HepG2 (cell line): ENCODE measurements around the gene ELOVL2. TPM values are rescaled to one million over a fixed set of nuclear protein-coding genes. Genes with fewer than 3 reads are reported as not detected.

Experiments used
- ATAC-seq: fragments of 200-7000 bp; cut with Tn5 transposase; 3 replicates; pipeline ENCODE4 v1.9.1; 2020; ENCODE audit warnings: mild to moderate bottlenecking, moderate library complexity
- BruUV-seq: library from RNA; stranded (reverse); fragments of 400-500 nt; replicated peaks from 2 replicates; lab custom pipeline; 2021; lab: Mats Ljungman, UMichigan
- CTCF ChIA-PET: fragments of 300-600 bp; formaldehyde crosslinking; extraction: SDS; loops from one replicate; lab custom pipeline; 2021; ENCODE audit warnings: low total read pairs, inconsistent platforms, low intra/inter-chr PET ratio; lab: Yijun Ruan, JAX
- POLR2A ChIA-PET: fragments of 350-600 bp; sonication (Branson Sonifier 250); formaldehyde crosslinking; loops from one replicate; lab custom pipeline; 2020; ENCODE audit warnings: antibody characterized with exemption, inconsistent platforms; lab: Yijun Ruan, JAX
- DNase-seq: peaks from one replicate; pipeline ENCODE4 v3.0.0-alpha.2; 2015; ENCODE audit warnings: low spot score
- FAIRE-seq: peaks from 3 replicates; lab custom pipeline; 2011; peaks lifted over from hg19 to GRCh38; lab: Jason Lieb, UNC
- H2AFZ ChIP-seq: one replicate; pipeline ENCODE4 v1.6.1; 2011; ENCODE audit warnings: low read length, inconsistent platforms
- H3K27ac ChIP-seq: fragments of 300-600 bp; 3 replicates; pipeline ENCODE4 v1.8.0; 2011; ENCODE audit warnings: mixed run types, mild to moderate bottlenecking, mixed read lengths, low read length, inconsistent platforms; ENCODE audit not compliant: insufficient read depth; ENCODE audit errors: extremely low read length
- H3K27me3 ChIP-seq, 2 experiments: fragments of 200-600 bp in 1 of 2; 2 replicates in 1 of 2; 3 replicates in 1 of 2; pipeline versions ENCODE4 v1.6.0 to v1.8.0; 2011; ENCODE audit warnings: low read length in 2 of 2, mild to moderate bottlenecking in 2 of 2, moderate library complexity in 2 of 2, inconsistent platforms in 1 of 2; ENCODE audit not compliant: insufficient read depth in 2 of 2, control insufficient read depth in 1 of 2
- H3K36me3 ChIP-seq, 2 experiments: fragments of 200-600 bp in 1 of 2; replicated peaks in 1 of 2; 2 replicates in 1 of 2; 3 replicates in 1 of 2; pipeline versions ENCODE4 v1.5.1 to v1.8.0; 2011; ENCODE audit warnings: low read length in 2 of 2, inconsistent platforms in 1 of 2; ENCODE audit not compliant: insufficient read depth in 2 of 2, control insufficient read depth in 1 of 2
- H3K4me1 ChIP-seq: 2 replicates; pipeline ENCODE4 v1.5.1; 2012; ENCODE audit warnings: low read length, inconsistent platforms; ENCODE audit not compliant: insufficient read depth
- H3K4me2 ChIP-seq: 2 replicates; pipeline ENCODE4 v1.6.0; 2011; ENCODE audit warnings: low read depth, low read length, inconsistent platforms
- H3K4me3 ChIP-seq, 3 experiments: fragments of 200-600 bp in 1 of 3; sonication (generic), shearing (Covaris generic) in 1 of 3; replicated peaks in 1 of 3; 2 replicates each; pipeline ENCODE4 v1.5.1; 2011 to 2016; ENCODE audit warnings: low read length in 3 of 3, inconsistent platforms in 2 of 3, low read depth in 2 of 3, mild to moderate bottlenecking in 2 of 3, control low read depth in 1 of 3, mixed read lengths in 1 of 3; ENCODE audit not compliant: insufficient read depth in 1 of 3
- H3K79me2 ChIP-seq: one replicate; pipeline ENCODE4 v1.6.1; 2011; ENCODE audit warnings: low read length, inconsistent platforms; ENCODE audit not compliant: insufficient read depth
- H3K9ac ChIP-seq: 2 replicates; pipeline ENCODE4 v1.6.0; 2011; ENCODE audit warnings: mild to moderate bottlenecking, low read depth, low read length, inconsistent platforms; ENCODE audit not compliant: insufficient read depth
- H3K9me3 ChIP-seq: 2 replicates; pipeline ENCODE4 v1.5.1; 2012; ENCODE audit warnings: mild to moderate bottlenecking, low read length
- H4K20me1 ChIP-seq: 2 replicates; pipeline ENCODE4 v1.6.0; 2011; ENCODE audit warnings: inconsistent platforms, mild to moderate bottlenecking, low read length, moderate library complexity; ENCODE audit not compliant: insufficient read depth
- CREM ChIP-seq, 2 experiments: sonication (generic) in 1 of 2; formaldehyde crosslinking in 1 of 2; IDR thresholded peaks; 2 replicates each; pipeline versions ENCODE4 v1.4.0 to v1.6.1; 2016 to 2020; ENCODE audit warnings: antibody characterized with exemption in 1 of 2, mild to moderate bottlenecking in 1 of 2, missing genetic modification reagents in 1 of 2
- EP300 ChIP-seq, 3 experiments: sonication (generic) in 1 of 3; formaldehyde crosslinking in 1 of 3; IDR thresholded peaks; 2 replicates each; pipeline versions ENCODE4 v1.5.1 to v1.6.1; 2011 to 2020; ENCODE audit warnings: low read depth in 2 of 3, low read length in 2 of 3, borderline replicate concordance in 1 of 3, improper control_type of control experiment in 1 of 3, mild to moderate bottlenecking in 1 of 3, missing genetic modification reagents in 1 of 3, moderate library complexity in 1 of 3
- GATAD2A ChIP-seq: IDR thresholded peaks from 2 replicates; pipeline ENCODE4 v1.6.1; 2016
- HCFC1 ChIP-seq: fragments of 150-350 bp; IDR thresholded peaks from 2 replicates; pipeline ENCODE4 v1.6.1; 2014; ENCODE audit warnings: low read depth, low read length
- MAFF ChIP-seq: IDR thresholded peaks from 2 replicates; pipeline ENCODE4 v1.6.1; 2011; ENCODE audit warnings: low read depth, low read length, improper control_type of control experiment
- MIXL1 ChIP-seq: IDR thresholded peaks from 2 replicates; pipeline ENCODE4 v1.6.1; 2016
- NCOA2 ChIP-seq: sonication (generic); formaldehyde crosslinking; IDR thresholded peaks from 2 replicates; pipeline ENCODE4 v1.8.0; 2022; ENCODE audit warnings: inconsistent platforms
- NONO ChIP-seq, 2 experiments: fragments of 450-650 bp in 1 of 2; sonication (generic) in 1 of 2; formaldehyde crosslinking in 1 of 2; IDR thresholded peaks in 1 of 2; conservative IDR thresholded peaks in 1 of 2; 2 replicates each; pipeline versions ENCODE4 v1.6.1 to v1.8.0; 2017 to 2022; ENCODE audit warnings: mild to moderate bottlenecking in 1 of 2, missing genetic modification reagents in 1 of 2, moderate library complexity in 1 of 2
- RXRB ChIP-seq: IDR thresholded peaks from 2 replicates; pipeline ENCODE4 v1.6.1; 2016; ENCODE audit warnings: borderline replicate concordance, missing genetic modification reagents, missing compliant biosample characterization
- TBX2 ChIP-seq: sonication (generic); formaldehyde crosslinking; IDR thresholded peaks from 2 replicates; pipeline ENCODE4 v1.5.0; 2020; ENCODE audit warnings: missing genetic modification reagents, mild to moderate bottlenecking, borderline replicate concordance
- TCF7 ChIP-seq: sonication (generic); IDR thresholded peaks from 2 replicates; pipeline ENCODE4 v1.6.1; 2016; ENCODE audit warnings: antibody characterized with exemption, low read depth
- ZNF224 ChIP-seq: sonication (generic); formaldehyde crosslinking; IDR thresholded peaks from 2 replicates; pipeline ENCODE4 v1.5.0; 2020; ENCODE audit warnings: mild to moderate bottlenecking, missing genetic modification reagents
- ZNF30 ChIP-seq: sonication (generic); formaldehyde crosslinking; IDR thresholded peaks from 2 replicates; pipeline ENCODE4 v1.5.0; 2020; ENCODE audit warnings: mild to moderate bottlenecking, missing genetic modification reagents
- ZNF616 ChIP-seq: sonication (generic); formaldehyde crosslinking; IDR thresholded peaks from 2 replicates; pipeline ENCODE4 v1.5.0; 2020; ENCODE audit warnings: low read depth, mild to moderate bottlenecking, missing genetic modification reagents
- ZNF792 ChIP-seq: IDR thresholded peaks from 2 replicates; pipeline ENCODE4 v1.6.1; 2016
- ZNF879 ChIP-seq: sonication (generic); formaldehyde crosslinking; IDR thresholded peaks from 2 replicates; pipeline ENCODE4 v1.8.1; 2023; ENCODE audit warnings: missing genetic modification reagents
- ZNF891 ChIP-seq: sonication (generic); formaldehyde crosslinking; IDR thresholded peaks from 2 replicates; pipeline ENCODE4 v1.5.0; 2020; ENCODE audit warnings: mild to moderate bottlenecking, missing genetic modification reagents
- WGBS: methylation state at CpG from one replicate; pipeline ENCODE4 v1.1.6; 2017; ENCODE audit warnings: low lambda C conversion rate; 5-methylcytosine and 5-hydroxymethylcytosine counted together
- in situ Hi-C: cut with HindIII; loops from 2 replicates; pipeline ENCODE4 v1.10.0; 2017; ENCODE audit warnings: low pct_unique_long_range_greater_than_20kb; ENCODE audit not compliant: extremely low pct_ligation_motif_present
- intact Hi-C: fragments of 100-400 bp; cut with micrococcal nuclease; formaldehyde crosslinking; loops from one replicate; pipeline ENCODE4 v1.10.0; 2022; ENCODE audit not compliant: unreplicated experiment
- polyA plus RNA-seq, 8 experiments: library from polyadenylated mRNA; depleted of rRNA in 3 of 8; stranded (reverse) in 7 of 8; unstranded in 1 of 8; fragments of >200 nt; fragmentation: Illumina TruSeq in 4 of 8; extraction: Trizol in 4 of 8; gene quantifications; 2 replicates each; pipeline versions ENCODE4 v1.2.1 to v1.2.3, GENCODE V29; 2011 to 2016; ENCODE audit warnings: low read depth in 4 of 8, missing spikeins in 1 of 8, mixed read lengths in 1 of 8; ENCODE audit not compliant: insufficient read depth in 1 of 8
- total RNA-seq, 5 experiments: library from RNA; depleted of rRNA; stranded (reverse); fragments of >200 nt; fragmentation: Illumina TruSeq; extraction: Trizol; gene quantifications; 2 replicates each; pipeline ENCODE4 v1.2.3, GENCODE V29; 2016; ENCODE audit warnings: low read depth in 1 of 5
- TF ChIP-seq, protein P1 (sequence below): IDR thresholded peaks from 2 replicates; pipeline ENCODE4 v1.6.1; 2012; ENCODE audit warnings: low read depth, low read length, improper control_type of control experiment
- TF ChIP-seq, protein P2 (sequence below): sonication (generic); formaldehyde crosslinking; IDR thresholded peaks from 2 replicates; pipeline ENCODE4 v1.4.0; 2020; ENCODE audit warnings: missing genetic modification reagents, borderline replicate concordance

Gene ELOVL2
- total and polyA plus RNA-seq, 2 of the 13 experiments (the other 11 are each of a cell fraction or from before 2014, with no cell fraction given) = 43.6 to 65.4 TPM

DNA sequence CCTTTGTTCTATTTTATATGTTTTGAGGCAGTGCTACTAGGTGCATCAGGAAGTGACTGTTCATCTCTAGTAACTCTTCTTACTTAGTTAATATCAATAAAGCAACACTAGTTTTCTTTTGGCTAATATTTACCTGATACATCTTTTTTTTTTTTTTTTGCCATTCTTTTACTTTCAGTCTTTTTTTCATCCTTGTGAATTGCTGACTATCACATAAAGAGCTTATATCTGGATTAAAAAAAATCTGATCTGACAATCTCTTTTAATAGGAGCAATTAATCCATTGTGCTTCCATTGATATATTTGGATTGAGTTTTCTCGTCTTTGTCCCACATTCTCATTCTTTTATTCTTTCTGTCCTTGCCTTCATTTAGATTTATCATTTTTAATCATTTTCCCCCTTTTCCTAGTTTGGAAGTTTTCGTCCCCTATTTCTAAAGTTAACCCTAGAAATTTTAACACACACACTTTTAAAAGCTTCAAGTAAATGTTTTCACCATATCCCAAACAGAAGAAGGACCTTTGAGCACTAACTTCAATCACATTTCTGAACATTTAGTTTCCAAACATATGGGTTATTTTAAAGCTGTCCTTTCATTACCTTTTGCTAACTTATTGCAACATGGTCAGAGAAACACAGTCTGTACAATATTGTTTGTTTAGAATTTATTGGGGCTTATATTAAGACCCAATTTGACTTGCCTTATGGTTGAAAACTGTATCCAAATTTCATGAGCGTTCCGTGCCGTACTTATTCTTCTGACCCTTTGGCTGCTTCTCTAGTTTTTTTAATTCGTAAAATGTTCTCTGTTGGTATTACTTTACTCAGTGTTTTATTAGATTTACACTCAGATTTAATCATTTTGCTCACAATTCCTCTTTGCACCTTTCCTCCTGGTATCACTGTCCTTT lies 94.3 kb downstream of the ELOVL2 start:
- Histone ChIP-seq H3K27ac (peak overlapping the region; percentile 17), H3K9ac (no peak overlapping the region), H3K4me2 (peak overlapping the region; percentile 44), H3K9me3 (no peaks in the 10 kb centered on the region), H4K20me1 (no peaks in the 10 kb centered on the region), H3K36me3 (no peaks in the 10 kb centered on the region), H3K79me2 (no peaks in the 10 kb centered on the region), H3K27me3 (no peaks in the 10 kb centered on the region), H3K4me1 (peaks cover 48% of the 10 kb centered on the region), H3K4me3 (peak overlapping the region in 1 of 3 experiments; percentile 8; a peak in 1 of 6 replicates), H2AFZ (no peak overlapping the region)
- peak; percentile 40 for DNase-seq
- no peak for FAIRE-seq
- no TSS peak for BruUV-seq
- no peak for ATAC-seq
- intact Hi-C loops (loop anchor here (10.0 kb wide), 2 partner anchors 195 to 285 kb away; partner anchors contain the start of gene NEDD9), in situ Hi-C loops (loop anchor here (5.0 to 10.0 kb wide), 3 partner anchors 117 to 627 kb away; no protein-coding TSS in a partner anchor)
- ChIA-PET POLR2A (interaction anchor here (1.9 to 2.3 kb wide), 2 partner anchors 62 to 87 kb away, joined by 5 to 11 read pairs; no protein-coding TSS in a partner anchor), CTCF (interaction anchor here (1.9 to 10.6 kb wide), 4 partner anchors 96 to 546 kb away, joined by 9 to 309 read pairs (median 72); partner anchors contain the start of gene ELOVL2)
- 26% methylated on average over 6 of the region's 6 CpGs for WGBS
- TF ChIP-seq RXRB (CRISPR knock-in tag) (peak; percentile 25; the same call in 1 of the 2 replicates), NONO (IDR thresholded peaks at IDR 0.05) (no peak), NONO (CRISPR knock-in tag; conservative IDR thresholded peaks at IDR 0.05) (no peak), CREM (IDR thresholded peaks at IDR 0.05) (peak; percentile 34; the same call in 1 of the 2 replicates), CREM (CRISPR knock-in tag; IDR thresholded peaks at IDR 0.05) (no peak), NCOA2 (peak; percentile 18), ZNF891 (CRISPR knock-in tag) (no peak), ZNF792 (no peak), GATAD2A (CRISPR knock-in tag) (peak; percentile 41; the same call in 1 of the 2 replicates), ZNF879 (CRISPR knock-in tag) (no peak), MAFF (peak; percentile 78), ZNF30 (CRISPR knock-in tag) (no peak), EP300 (IDR thresholded peaks at IDR 0.05; ENCODE audit: low read depth in 2 of 2, low read length in 2 of 2) (peak in 1 of 2 experiments; percentile 45; a peak in 1 of 4 replicates), EP300 (CRISPR knock-in tag; IDR thresholded peaks at IDR 0.05; ENCODE audit: borderline replicate concordance) (no peak), HCFC1 (no peak), MIXL1 (0 out of 2 replicates have a peak, but pooled peaks have one; percentile 28), ZNF616 (CRISPR knock-in tag) (no peak), TBX2 (CRISPR knock-in tag) (no peak), ZNF224 (no peak), TCF7 (peak; percentile 13; the same call in 1 of the 2 replicates)
- TF ChIP-seq, protein P1, sequence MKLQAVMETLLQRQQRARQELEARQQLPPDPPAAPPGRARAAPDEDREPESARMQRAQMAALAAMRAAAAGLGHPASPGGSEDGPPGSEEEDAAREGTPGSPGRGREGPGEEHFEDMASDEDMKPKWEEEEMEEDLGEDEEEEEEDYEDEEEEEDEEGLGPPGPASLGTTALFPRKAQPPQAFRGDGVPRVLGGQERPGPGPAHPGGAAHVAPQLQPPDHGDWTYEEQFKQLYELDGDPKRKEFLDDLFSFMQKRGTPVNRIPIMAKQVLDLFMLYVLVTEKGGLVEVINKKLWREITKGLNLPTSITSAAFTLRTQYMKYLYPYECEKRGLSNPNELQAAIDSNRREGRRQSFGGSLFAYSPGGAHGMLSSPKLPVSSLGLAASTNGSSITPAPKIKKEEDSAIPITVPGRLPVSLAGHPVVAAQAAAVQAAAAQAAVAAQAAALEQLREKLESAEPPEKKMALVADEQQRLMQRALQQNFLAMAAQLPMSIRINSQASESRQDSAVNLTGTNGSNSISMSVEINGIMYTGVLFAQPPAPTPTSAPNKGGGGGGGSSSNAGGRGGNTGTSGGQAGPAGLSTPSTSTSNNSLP = 0 out of 2 replicates have a peak, but pooled peaks have one; percentile 30
- TF ChIP-seq, protein P2, sequence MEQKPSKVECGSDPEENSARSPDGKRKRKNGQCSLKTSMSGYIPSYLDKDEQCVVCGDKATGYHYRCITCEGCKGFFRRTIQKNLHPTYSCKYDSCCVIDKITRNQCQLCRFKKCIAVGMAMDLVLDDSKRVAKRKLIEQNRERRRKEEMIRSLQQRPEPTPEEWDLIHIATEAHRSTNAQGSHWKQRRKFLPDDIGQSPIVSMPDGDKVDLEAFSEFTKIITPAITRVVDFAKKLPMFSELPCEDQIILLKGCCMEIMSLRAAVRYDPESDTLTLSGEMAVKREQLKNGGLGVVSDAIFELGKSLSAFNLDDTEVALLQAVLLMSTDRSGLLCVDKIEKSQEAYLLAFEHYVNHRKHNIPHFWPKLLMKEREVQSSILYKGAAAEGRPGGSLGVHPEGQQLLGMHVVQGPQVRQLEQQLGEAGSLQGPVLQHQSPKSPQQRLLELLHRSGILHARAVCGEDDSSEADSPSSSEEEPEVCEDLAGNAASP (CRISPR knock-in tag) = peak; percentile 28; the same call in 1 of the 2 replicates
